Coronary artery (tissue), 2 donors: Measurements from ENCODE around the gene OBI1.
A peak's percentile ranks its signal among the peaks of the same experiment; 100 is the strongest.

Experiments
- DNase-seq: peaks from one replicate; pipeline ENCODE4 v3.0.0-alpha.2; 2017; ENCODE audit warnings: low spot score
- H3K27ac ChIP-seq, 2 donors: fragments of 200-600 bp; sonication (generic); one replicate each; pipeline ENCODE4 v1.5.1; 2016 to 2019
- H3K4me3 ChIP-seq: fragments of 200-600 bp; sonication (generic); 2 replicates; pipeline ENCODE4 v1.5.1; 2016; ENCODE audit warnings: mild to moderate bottlenecking, moderate library complexity
- TF ChIP-seq, protein P1 (sequence below): fragments of 200-600 bp; sonication (generic); IDR thresholded peaks from one replicate; pipeline ENCODE4 v1.5.1; 2019; ENCODE audit warnings: antibody characterized with exemption

Gene OBI1

DNA sequence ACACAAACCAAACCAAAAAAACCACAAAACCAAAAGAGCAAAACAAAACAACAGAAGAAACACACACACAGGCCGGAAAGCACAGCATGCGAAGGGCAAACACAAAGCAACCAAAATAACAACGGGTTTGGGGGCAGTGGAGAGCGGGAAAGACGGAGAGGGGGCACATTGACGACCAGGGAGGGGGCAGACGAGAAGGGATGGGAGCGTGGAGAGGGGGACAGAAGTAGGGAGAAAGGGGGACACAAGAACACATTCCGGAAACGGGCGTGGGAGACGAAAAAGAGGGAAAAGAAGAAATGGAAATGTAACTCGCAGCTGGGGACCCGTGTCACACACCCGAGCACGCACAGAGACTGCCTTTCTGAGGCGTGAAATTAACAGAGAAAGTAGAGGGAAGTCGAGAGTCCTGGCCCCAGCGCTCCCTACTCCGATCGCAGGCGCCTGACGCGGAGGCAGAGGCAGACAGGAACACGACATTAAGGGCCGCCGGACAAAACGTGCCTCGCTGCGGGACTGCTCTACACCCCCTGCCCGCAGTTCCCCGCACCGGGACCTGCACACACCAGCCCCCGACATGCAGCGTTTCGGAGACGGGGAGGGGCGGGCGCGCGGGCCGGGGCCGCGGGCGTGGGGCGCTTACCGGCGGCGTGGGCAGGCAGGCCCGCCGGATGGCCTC is 56.3 kb downstream of the OBI1 start:
- no peak for DNase-seq
- TF ChIP-seq, protein P1, sequence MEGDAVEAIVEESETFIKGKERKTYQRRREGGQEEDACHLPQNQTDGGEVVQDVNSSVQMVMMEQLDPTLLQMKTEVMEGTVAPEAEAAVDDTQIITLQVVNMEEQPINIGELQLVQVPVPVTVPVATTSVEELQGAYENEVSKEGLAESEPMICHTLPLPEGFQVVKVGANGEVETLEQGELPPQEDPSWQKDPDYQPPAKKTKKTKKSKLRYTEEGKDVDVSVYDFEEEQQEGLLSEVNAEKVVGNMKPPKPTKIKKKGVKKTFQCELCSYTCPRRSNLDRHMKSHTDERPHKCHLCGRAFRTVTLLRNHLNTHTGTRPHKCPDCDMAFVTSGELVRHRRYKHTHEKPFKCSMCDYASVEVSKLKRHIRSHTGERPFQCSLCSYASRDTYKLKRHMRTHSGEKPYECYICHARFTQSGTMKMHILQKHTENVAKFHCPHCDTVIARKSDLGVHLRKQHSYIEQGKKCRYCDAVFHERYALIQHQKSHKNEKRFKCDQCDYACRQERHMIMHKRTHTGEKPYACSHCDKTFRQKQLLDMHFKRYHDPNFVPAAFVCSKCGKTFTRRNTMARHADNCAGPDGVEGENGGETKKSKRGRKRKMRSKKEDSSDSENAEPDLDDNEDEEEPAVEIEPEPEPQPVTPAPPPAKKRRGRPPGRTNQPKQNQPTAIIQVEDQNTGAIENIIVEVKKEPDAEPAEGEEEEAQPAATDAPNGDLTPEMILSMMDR, result no peak
- H3K4me3 ChIP-seq, result peak overlapping the region; percentile 67
- no peak overlapping the region for H3K27ac ChIP-seq

DNA sequence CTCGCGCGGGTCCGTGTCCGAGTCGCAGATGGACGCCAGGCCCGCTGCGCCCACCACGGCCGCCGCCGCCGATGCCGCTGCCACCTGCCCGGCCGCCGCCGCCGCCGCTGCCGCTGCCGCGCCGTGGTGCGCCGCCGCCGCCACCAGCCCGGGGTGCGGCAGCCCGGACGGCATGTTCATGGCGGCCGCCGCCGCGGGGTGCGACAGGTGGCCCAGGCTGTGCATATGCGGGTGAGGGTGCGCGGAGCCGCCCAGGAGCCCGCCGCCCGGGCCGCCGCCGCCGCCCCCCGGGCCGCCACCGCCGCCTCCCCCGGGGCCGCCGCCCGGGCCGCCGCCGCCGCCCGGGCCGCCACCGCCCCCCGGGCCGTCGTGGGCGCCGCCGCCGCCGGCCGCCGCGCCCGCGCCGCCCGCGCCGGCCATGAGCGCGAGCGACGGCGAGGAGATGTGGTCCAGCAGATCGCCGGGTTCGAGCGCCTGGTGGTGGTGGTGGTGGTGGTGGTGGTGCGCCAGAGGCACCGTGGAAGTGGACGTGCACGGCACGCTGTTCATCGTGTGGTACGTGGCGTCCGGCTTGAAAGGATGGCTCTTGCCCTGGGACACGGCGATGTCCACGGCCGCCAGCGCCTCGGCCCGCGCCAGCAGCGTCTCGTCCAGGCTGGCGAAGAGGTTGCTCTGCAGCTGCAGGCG is 56.9 kb downstream of the OBI1 start:
- DNase-seq, result no peak

DNA sequence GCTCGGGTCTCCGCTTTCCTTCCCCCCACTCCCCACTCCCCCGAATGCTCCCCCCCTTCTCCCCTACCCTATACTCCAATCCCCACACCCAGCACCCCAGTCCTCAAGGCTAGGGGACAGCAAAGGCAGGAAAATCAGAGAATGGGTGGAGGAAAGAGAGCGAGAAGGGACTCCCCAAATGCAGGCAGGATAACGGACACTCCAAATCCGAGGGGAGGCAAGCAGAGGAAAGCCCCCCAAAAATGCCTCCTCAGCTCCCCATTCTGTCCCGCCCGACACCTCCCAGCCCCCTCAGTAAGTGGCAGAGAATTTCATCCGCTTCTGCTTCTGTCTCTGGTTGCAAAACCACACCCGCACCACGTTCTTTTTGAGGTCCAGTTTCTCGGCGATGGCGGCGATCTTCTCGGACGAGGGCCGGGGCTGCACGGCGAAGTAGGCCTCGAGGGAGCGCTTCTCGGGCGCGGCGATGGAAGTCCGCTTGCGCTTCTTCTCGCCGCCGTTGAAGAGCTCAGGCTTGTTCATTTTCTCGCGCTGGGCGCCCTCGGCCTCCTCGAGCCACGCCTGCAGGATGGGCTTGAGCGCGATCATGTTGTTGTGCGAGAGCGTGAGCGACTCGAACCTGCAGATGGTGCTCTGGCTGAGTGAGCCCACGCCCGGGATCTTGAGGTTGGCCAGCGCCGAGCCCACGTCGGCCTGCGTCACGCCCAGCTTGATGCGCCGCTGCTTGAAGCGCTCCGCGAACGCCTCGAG is 57.7 kb downstream of the OBI1 start:
- TF ChIP-seq, protein P1, result no peak
- no peak overlapping the region for H3K27ac ChIP-seq
- peak overlapping the region; percentile 61 for H3K4me3 ChIP-seq
- no peak for DNase-seq

More for the DNA sequence above, 56.9 kb downstream of the OBI1 start:
- Histone ChIP-seq H3K4me3 (peak overlapping the region; percentile 61), H3K27ac (no peak overlapping the region)
- TF ChIP-seq, protein P1, result no peak

DNA sequence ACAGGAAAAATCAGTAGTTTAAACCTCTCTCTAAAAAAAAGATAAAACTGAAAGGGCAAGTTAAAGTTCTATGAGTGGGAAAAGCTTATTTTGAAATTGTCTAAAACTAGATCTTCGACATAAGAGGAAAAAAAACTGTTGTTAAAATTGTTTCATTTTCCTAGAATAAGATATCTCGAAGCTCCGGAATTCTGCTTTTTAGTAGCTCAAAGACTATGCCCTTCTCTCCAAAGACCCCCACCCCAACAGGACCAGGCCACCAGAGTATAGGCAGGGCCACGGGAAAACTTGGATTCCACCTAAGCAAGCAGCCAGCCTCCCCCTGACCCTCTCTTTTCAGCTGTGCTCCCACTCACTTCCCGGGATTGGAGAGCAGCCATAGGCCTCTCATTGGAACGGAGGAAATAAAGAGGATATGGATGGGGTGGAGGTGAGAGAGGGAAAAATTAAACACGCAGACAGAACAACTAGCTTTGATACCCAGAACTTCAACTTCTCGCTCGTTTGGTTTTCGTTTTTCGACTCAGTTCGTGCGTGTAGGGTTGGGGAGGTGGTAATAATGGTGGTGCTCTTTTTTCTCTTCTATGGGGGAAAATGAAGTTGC is 58.6 kb downstream of the OBI1 start:
- TF ChIP-seq, protein P1, result no peak
- Histone ChIP-seq H3K27ac (no peak overlapping the region), H3K4me3 (no peak overlapping the region)
- DNase-seq, result no peak

DNA sequence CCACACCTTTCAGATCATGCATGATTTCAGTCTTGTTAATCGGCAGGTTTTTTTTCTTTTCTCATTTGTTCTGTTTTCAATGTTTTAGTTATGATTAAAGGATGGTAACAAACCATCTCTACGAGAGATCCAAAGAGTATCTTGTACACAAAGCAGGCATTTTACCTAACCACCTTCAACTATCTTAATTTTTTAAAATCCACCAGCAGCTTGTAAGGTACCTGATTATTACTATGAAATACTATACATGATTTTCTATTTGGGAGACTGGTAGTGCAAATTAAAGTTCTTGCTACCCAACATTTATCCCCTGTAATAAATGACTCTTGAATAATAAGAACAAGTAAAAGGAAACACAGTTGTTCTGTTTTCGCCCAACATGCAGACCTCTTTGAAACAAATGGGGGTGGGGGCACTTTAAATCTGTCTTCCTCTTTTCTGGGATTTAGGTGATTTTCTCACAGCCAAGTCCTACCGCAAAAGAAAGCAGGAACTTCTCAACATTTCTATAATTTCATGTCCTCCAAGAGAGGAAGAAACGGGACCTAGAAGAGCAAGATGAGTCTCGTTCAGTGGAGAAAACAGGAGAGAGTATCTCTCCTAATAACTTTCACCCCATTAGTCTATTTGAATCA is 59.2 kb downstream of the OBI1 start:
- Histone ChIP-seq H3K4me3 (no peak overlapping the region), H3K27ac (no peak overlapping the region)
- TF ChIP-seq, protein P1, result no peak
- no peak for DNase-seq

DNA sequence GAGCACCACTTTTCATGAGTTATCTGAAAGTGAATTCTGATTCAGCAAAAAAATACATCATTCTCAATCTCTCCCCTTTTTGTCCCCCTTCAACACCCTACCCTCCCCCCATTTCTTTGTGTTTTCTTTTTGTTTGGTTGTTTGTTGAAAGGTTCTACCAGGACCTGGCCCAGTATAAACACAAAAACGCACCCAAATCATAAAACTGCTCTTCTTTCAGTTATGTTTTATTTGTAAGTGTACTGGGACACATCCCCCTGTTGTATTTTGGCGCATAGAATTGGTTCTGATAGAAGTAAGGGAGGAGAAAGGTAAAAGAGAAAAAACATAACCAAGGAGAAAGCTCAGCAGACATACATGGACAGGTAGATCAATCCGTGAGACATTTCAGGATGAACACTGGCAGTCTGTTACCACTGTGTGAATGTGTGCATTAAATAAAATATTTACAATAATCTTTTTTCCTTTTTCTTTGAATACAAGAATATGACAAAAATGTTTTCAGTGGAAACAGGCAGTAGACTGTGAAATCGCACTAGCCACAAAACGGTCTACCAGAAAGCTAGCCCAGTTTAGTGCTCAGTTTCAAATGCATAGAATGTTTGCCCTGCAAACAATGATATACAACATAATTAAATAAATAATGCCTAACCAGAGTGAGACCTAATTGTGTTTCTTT is 59.9 kb downstream of the OBI1 start:
- DNase-seq, result no peak
- Histone ChIP-seq H3K27ac (no peak overlapping the region), H3K4me3 (no peak overlapping the region)
- TF ChIP-seq, protein P1, result no peak
